GM20000 (cell line): Measurements from ENCODE around the gene HTR2B.
"Not testable (repeated sequence)": the region's sequence is repeated elsewhere in the genome, so short reads cannot be mapped to it uniquely, and the experiment has no call there.

Experiments
- DNase-seq: peaks from one replicate; pipeline ENCODE4 v3.0.0; 2012; ENCODE audit warnings: low spot score
- TF ChIP-seq, protein P1 (sequence below): IDR thresholded peaks from 2 replicates; pipeline ENCODE4 v1.5.1; 2012; ENCODE audit warnings: mild to moderate bottlenecking, control low read depth; ENCODE audit errors: extremely low read depth, missing control alignments

The HTR2B gene

DNA sequence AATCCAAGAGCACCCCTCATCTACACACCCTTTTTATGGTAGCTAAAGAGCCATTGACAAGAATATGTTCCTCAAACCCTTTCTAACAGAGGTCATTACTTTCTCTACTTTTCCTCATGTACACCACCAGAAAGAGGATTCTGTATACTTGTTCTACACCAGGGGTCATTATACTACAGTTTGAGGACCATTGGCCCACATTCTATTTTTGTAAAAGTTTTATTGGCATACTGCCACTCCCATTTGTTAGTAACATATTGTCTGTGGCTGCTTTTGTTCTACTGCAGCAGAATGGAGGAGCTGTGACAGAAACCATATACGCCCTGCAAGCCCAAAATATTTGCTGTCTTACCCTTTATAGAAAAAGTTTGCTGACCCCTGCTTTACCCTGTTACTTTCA lies 14.3 kb downstream of the HTR2B start:
- TF ChIP-seq, protein P1, sequence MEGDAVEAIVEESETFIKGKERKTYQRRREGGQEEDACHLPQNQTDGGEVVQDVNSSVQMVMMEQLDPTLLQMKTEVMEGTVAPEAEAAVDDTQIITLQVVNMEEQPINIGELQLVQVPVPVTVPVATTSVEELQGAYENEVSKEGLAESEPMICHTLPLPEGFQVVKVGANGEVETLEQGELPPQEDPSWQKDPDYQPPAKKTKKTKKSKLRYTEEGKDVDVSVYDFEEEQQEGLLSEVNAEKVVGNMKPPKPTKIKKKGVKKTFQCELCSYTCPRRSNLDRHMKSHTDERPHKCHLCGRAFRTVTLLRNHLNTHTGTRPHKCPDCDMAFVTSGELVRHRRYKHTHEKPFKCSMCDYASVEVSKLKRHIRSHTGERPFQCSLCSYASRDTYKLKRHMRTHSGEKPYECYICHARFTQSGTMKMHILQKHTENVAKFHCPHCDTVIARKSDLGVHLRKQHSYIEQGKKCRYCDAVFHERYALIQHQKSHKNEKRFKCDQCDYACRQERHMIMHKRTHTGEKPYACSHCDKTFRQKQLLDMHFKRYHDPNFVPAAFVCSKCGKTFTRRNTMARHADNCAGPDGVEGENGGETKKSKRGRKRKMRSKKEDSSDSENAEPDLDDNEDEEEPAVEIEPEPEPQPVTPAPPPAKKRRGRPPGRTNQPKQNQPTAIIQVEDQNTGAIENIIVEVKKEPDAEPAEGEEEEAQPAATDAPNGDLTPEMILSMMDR, result no peak
- no peak for DNase-seq

- TF ChIP-seq, protein P1, result peak; percentile 39
- DNase-seq, result peak; percentile 46
Measured at GRCh38 chr2:231104115-231104713, 20.6 kb downstream of the HTR2B start.

- DNase-seq, result no peak
- TF ChIP-seq, protein P1, result no peak
Measured at GRCh38 chr2:231102772-231103171, 22.1 kb downstream of the HTR2B start.

- TF ChIP-seq, protein P1, result no peak
Measured at GRCh38 chr2:231100990-231101389, 23.9 kb downstream of the HTR2B start.

DNA sequence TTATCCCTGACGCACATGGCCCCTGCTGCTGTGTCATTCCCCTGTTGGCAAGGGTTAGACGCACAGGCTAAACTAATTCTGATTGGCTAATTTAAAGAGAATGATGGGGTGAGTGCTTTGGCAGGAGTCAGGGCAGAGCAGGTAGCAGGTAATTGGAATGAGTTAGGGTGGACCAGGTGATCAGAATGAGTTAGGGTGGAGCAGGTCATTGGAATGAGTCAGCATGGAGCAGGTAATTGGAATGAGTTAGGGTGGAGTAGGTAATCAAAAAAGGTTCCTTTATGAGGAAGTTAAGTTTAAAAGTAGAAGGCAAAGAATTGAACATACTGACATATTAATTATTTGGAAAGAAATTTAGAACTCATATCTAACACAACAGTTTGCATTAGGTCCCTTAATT lies 24.5 kb downstream of the HTR2B start:
- not testable (repeated sequence) for DNase-seq

More at GRCh38 chr2:231100990-231101389, 23.9 kb downstream of the HTR2B start:
- DNase-seq, result no peak

DNA sequence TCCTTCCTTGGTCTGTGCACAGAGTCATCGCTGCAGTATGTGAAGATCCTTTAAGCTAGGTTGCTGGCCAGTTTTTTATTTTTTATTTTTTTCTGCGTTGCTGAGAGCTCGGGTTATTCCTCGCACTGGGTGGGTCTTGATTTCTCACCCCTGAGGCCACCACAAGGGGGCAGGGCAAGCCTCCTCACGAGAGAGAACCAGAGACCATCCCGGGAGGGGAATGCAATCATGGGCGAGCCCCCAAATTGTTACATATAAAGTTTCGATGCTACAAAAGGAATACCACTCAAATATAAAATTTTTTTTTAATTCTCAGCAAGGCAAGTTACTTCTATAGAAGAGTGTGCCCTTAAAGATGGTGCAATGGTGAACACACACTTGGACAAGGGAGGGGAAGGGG lies 24.9 kb downstream of the HTR2B start:
- no peak for DNase-seq
- TF ChIP-seq, protein P1, result no peak

- DNase-seq, result no peak
- TF ChIP-seq, protein P1, result no peak
Measured at GRCh38 chr2:231094736-231095346, 30.0 kb downstream of the HTR2B start.

GRCh38 chr2:231093933-231094332 lies 30.9 kb downstream of the HTR2B start:
- DNase-seq, result no peak

More at GRCh38 chr2:231093933-231094332, 30.9 kb downstream of the HTR2B start:
- TF ChIP-seq, protein P1, result no peak
